Nephron (organoid): ENCODE data around the gene MICAL3.

Source experiments
- H3K27ac Mint-ChIP-seq, 3 experiments: 2 replicates each; pipeline ENCODE4 v1.8.0; 2020; ENCODE audit warnings: mixed read lengths in 3 of 3, mild to moderate bottlenecking in 2 of 3, moderate library complexity in 1 of 3
- H3K27me3 Mint-ChIP-seq: 2 replicates; pipeline ENCODE4 v1.8.0; 2021; ENCODE audit warnings: low read depth, mild to moderate bottlenecking, moderate library complexity, mixed read lengths
- H3K36me3 Mint-ChIP-seq: 2 replicates; pipeline ENCODE4 v1.8.0; 2020; ENCODE audit warnings: low read depth, mixed read lengths
- H3K4me1 Mint-ChIP-seq: 2 replicates; pipeline ENCODE4 v1.8.0; 2020; ENCODE audit warnings: mixed read lengths
- H3K4me3 Mint-ChIP-seq, 3 experiments: 2 replicates each; pipeline ENCODE4 v1.8.0; 2020; ENCODE audit warnings: mild to moderate bottlenecking in 3 of 3, mixed read lengths in 3 of 3, moderate library complexity in 2 of 3
- H3K9me3 Mint-ChIP-seq: 2 replicates; pipeline ENCODE4 v1.8.0; 2020; ENCODE audit warnings: mixed read lengths
- CTCF ChIP-seq, 3 experiments: fragments of 200-600 bp; sonication (generic); IDR thresholded peaks; one replicate each; pipeline ENCODE4 v1.5.0; 2021; ENCODE audit warnings: antibody characterized with exemption in 3 of 3; ENCODE audit not compliant: unreplicated experiment in 3 of 3

The MICAL3 gene

GRCh38 chr22:17845327-17845726 lies 179.0 kb downstream of the MICAL3 start:
- H3K27me3 Mint-ChIP-seq: peaks cover 3% of the 10 kb centered on the region
- no peaks in the 10 kb centered on the region for H3K9me3 Mint-ChIP-seq
- peaks cover 3% of the 10 kb centered on the region for H3K36me3 Mint-ChIP-seq
- H3K27ac Mint-ChIP-seq: peak overlapping the region in 2 of 3 experiments; percentile 35 to 85
- no peak overlapping the region for H3K4me3 Mint-ChIP-seq
- peaks cover 26% of the 10 kb centered on the region for H3K4me1 Mint-ChIP-seq
- TF ChIP-seq CTCF (IDR thresholded peaks at IDR 0.05; ENCODE audit: unreplicated experiment in 3 of 3): no peak

GRCh38 chr22:17844150-17844549 lies 180.2 kb downstream of the MICAL3 start:
- Mint-ChIP-seq H3K36me3 (peaks cover 3% of the 10 kb centered on the region), H3K27me3 (no peaks in the 10 kb centered on the region), H3K4me1 (peaks cover 26% of the 10 kb centered on the region), H3K4me3 (no peak overlapping the region), H3K27ac (no peak overlapping the region), H3K9me3 (no peaks in the 10 kb centered on the region)
- TF ChIP-seq CTCF (IDR thresholded peaks at IDR 0.05; ENCODE audit: unreplicated experiment in 3 of 3): no peak

GRCh38 chr22:17842386-17842785 lies 182.0 kb downstream of the MICAL3 start:
- H3K4me1 Mint-ChIP-seq: peaks cover 26% of the 10 kb centered on the region
- H3K4me3 Mint-ChIP-seq: no peak overlapping the region
- no peaks in the 10 kb centered on the region for H3K9me3 Mint-ChIP-seq

GRCh38 chr22:17841836-17842235 lies 182.5 kb downstream of the MICAL3 start:
- no peak for TF ChIP-seq CTCF (IDR thresholded peaks at IDR 0.05; ENCODE audit: unreplicated experiment in 3 of 3)
- H3K27ac Mint-ChIP-seq: peak overlapping the region in 1 of 3 experiments; percentile 64
- H3K4me3 Mint-ChIP-seq: no peak overlapping the region
- peaks cover 3% of the 10 kb centered on the region for H3K36me3 Mint-ChIP-seq
- H3K9me3 Mint-ChIP-seq: no peaks in the 10 kb centered on the region
- H3K27me3 Mint-ChIP-seq: no peaks in the 10 kb centered on the region
- peaks cover 26% of the 10 kb centered on the region for H3K4me1 Mint-ChIP-seq

More at GRCh38 chr22:17842386-17842785, 182.0 kb downstream of the MICAL3 start:
- Mint-ChIP-seq H3K27ac (no peak overlapping the region), H3K36me3 (peaks cover 3% of the 10 kb centered on the region), H3K27me3 (no peaks in the 10 kb centered on the region)
- TF ChIP-seq CTCF (IDR thresholded peaks at IDR 0.05; ENCODE audit: unreplicated experiment in 3 of 3): no peak

GRCh38 chr22:17838180-17838865 lies 186.0 kb downstream of the MICAL3 start:
- peaks cover 14% of the 10 kb centered on the region for H3K4me1 Mint-ChIP-seq
- H3K4me3 Mint-ChIP-seq: no peak overlapping the region
- H3K9me3 Mint-ChIP-seq: no peaks in the 10 kb centered on the region
- H3K27ac Mint-ChIP-seq: no peak overlapping the region
- H3K27me3 Mint-ChIP-seq: no peaks in the 10 kb centered on the region
- peaks cover 3% of the 10 kb centered on the region for H3K36me3 Mint-ChIP-seq
- no peak for TF ChIP-seq CTCF (IDR thresholded peaks at IDR 0.05; ENCODE audit: unreplicated experiment in 3 of 3)
